Right hindlimb (tissue), 1 donor: ENCODE data around the gene MYO18A.
"Not testable (repeated sequence)": the region's sequence is repeated elsewhere in the genome, so short reads cannot be mapped to it uniquely, and the experiment has no call there.

ENCODE experiments used
- DNase-seq: peaks from one replicate; pipeline ENCODE4 v3.0.0-alpha.2; 2018

Gene MYO18A

DNA sequence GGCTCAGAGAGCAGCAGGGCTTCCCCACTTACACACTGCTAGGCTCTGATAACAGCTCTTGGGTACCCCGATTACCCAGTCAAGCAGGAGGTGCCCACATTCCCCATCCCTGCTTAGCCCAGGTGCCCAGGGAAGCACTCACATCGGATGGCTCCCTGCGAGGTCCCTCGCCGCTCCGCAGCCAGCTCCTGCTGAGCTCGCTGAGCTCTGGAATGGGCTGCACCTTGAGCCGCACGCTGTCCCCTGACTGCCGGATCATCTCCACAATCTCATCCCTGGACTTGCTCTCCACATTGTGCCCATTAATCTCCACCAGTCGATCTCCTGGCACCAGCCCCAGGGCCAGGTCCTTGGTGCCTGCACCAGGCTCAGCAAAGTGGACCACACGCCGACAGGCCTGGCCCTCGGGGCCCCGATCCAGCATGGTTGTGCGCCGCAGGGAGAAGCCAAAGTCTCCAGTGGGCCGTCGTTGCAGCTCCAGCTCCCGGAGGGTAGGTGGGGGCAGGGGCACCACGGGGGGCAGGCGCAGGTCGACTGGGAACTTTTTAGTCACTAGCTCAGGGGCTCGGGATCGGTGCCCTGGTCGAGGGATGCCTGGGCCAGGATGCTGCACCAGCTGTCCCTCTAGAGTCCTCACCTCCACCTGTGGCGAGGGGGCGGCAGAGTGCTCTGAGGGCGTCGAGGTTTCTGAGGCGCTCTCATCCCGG is 14.2 kb downstream of the MYO18A start:
- DNase-seq = no peak

DNA sequence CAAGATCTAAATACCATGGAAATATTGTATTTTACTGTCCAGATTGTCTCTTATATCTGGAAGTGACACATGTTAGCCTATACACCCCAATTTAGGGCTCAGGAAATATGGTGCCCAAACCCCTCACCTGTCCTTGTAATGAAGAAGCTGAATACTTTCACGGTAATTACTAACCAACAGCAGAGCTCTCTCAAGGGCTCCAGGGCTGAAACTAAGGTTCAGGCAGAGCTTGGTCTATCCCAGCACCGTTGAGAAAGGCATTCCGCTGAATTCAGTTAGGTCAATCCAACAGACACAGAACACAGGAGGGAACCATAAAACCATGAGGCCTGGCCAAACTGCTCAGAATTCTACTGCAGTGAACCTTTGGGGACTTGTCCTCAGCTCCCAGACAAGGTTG is 14.9 kb downstream of the MYO18A start:
- DNase-seq = no peak

DNA sequence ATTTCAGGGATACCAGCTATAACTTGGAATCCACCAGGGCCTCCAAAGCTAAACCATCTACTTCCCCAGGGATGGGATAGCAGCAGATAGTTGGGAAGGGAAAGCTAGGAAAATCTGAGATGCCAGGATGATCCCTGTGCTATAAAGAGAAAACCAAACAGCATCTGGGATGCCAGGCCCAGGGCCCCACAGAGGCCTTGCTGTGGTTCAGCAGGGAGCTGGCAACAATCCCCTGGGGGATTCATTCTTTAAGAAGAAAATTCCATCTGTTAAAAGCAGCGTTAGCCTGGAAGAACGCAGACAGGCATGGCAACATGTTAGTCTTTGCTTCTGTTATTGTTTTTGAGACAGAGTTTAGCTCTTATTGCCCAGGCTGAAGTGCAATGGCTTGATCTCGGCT is 16.6 kb downstream of the MYO18A start:
- DNase-seq = no peak

DNA sequence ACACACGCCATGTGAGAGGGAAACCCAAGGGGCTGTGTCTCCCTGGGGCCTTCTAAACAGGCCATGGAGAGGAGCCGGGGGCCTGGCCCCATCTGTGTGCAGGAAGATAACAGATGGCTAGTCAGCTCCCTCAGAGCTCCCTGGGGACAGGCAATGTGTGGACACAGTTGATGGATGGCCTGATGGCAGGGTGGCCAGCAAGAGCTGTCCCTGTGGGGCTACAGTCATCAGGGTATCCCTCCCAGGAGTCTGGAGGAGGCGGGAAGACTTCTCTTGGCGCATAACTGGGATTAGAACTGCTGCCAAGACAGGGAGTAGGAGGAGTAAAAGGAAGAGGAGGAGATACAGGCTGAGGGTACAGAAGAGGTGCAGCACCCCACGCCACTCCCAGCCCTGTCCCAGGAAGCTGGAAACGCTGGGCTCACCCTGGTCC is 17.3 kb downstream of the MYO18A start:
- no peak for DNase-seq

DNA sequence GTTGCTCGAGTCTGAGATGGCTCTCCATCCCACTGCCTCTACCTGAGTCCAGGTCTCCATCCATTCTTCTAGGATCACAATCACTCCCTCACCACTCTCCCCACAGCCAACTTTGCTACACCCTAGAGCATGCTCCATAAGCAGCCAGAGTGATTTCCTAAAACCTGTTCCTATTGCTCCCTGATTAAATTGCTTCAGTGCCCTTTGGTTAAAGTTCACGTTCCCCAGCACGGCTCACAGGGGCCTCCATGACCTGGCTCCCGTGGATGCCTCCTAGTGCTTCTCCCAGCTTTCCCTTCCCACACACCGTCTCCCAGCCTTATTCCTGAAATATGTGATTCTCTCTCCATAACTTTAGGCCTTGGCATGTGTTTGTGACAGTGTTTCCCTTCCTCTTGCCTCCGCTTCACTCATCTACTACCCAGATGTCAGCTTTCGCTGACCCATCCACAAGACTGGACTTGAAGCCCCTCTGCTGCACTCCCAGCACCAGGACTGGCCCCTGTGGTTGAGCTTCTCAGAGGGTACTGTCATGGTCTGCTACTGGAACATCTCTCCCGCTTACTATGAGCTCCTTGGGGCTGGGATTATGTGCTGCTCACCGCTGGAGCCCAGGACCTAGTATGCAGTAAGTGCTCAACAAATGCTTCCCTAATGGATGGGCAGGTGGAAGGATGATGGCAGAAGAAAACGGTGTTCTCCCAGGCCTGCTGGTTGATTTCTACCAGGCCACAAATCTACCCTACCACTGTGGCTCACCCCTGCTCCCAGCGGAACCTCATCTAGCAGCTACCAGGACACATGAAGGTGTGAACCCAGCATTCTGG is 17.9 kb downstream of the MYO18A start:
- DNase-seq = no peak

DNA sequence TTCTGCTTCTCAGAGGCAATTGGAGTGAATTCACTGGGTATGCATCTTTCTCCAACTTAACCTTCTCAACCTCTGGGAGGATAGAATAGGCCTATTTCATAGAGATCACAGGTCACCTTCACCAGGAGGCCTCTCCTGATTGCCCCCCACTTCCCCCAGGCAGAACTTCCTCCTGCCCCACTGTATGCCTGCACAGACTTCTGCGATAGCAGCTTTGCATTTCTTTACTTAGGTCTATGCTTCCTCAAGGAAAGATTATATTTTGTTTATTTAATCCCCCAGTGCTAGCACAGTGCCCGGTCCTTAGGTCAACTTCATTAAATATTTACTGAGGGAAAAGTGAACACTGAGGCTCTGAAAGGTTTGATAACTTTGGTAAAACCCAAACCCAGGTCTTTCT is 19.9 kb downstream of the MYO18A start:
- DNase-seq = no peak

DNA sequence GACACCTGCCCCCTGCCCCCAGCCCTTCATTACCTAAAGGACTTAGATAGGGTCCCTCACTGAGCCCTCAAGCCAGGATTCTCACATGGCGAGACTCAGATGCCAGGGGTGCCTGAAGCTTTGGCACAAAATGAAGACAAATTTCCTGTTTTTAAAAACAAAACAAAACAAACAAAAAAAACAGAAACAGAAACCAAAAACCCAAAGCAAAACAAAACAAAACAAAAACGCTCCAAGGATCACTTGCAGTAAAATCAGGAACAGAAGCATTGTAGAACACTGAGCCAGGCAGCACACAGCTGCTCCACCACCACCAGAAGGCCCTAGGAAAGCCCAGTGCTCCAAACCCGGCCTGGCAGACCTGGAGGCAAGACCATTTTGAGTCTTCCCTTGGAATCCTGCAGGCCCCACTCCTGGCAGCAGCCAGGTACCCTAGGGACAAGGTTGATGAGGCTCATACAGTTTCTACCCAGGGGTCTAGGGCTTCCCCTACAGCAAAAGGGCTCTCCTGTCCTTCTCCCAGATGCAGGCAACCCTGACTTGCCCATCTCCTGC is 20.8 kb downstream of the MYO18A start:
- DNase-seq = no peak

DNA sequence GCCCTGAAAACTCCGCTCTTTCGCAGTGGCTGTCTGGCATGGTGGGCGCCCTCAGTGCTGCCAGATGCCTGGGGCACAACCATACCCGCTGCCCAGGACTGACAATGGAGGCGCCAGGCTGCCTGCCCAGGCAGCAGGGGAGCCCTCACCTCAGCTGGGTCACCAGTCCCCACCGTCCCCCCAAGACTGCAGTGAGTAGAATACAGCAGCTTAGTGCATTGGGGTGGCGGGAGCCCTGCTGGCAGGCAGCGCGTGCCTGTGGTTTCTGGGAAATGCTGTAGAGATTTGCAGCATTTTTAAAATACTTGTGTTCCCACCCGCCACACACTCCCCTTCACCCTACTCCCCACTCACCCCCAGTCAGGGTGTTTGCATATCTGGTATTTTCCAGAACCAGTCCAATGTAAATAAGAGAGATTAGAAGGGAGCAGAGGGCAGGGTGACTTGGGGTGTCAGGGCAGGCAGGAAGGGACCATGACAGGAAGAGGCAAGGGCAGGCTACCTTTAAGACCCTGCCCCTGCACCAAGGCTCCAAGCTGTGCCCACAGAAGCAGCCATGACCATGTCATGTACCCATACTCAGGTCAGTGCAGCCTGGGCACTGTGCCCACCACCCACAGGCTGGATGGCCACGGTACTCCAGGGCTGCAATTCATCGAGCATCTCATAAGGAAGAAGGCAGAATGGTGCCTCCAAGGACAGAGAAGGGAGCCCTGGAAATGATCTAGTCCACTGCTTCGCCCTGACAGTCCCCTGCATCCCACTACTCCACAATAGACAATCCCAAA is 21.5 kb downstream of the MYO18A start:
- DNase-seq = no peak

DNA sequence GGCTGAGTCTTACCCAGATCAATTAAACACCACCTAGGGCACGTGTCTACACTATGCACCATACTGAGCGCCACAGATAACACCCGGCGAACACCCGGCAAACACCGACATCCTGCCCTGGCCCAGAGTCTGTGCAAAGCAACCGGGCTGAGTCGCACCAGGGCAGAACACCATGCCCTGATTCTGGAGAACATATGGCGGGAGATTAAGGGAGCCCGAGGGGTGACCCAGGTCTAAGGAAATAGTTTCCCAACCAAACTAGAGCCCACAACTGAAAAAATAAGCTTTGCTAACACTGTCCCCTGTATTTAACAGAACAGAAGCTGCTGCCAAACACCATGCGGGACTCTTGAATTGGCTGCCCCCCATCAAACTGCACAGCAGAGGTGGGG is 22.1 kb downstream of the MYO18A start:
- DNase-seq = no peak

DNA sequence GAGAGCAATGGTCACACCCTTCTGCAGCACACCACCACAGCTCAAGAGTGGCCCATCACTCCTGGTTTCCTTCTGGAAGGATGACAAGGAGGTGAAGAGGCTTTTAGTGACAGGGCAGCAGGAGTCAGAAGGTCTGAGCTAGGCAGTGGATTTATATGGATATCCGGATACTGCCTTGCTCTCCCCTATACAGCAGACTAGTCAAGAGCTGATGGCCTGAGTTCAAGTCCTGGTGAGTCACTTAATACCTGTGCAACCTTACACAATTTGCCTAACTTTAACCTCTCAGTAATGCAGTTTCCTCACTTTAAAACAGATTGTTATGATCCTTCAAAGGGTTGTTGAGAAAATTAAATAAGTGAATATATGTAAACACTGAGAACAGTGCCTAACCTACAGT is 22.9 kb downstream of the MYO18A start:
- DNase-seq = no peak

DNA sequence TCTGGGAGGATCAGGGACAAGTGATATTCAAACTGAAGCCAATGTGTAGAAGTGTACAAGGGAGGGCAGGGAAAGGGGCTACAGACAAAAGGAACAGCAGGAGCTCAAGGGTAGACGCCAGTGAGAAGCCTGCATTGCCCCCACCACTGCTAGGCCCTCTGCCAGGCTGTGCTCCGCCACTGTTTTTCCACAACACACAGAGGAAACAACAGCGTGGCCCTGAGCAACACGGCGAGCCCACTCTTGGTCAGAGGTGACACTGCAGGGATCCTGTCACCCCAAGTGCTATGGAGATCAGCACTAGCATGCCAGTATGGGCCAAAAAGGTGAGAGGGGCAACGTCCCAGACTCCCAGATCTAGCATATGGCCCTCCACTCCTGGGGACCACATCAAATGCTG is 23.4 kb downstream of the MYO18A start:
- no peak for DNase-seq

DNA sequence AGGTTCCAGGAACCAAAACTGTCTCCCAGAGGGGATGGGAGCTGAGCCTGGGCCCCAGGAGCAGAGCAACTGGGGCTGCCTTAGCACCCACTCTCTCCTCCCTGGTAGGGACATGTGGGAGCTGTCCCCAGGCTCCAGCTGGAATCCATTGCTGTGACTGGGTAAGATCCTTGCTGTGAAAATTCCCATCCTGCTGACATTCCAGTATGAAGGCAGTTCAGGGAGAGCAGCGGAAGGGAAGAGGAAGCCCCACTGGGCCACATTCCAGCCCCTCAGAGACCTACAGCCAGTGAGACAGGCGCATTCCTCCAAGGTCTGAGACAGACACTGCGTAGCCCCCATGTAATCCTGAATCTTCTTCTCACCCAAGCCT is 24.2 kb downstream of the MYO18A start:
- DNase-seq = no peak

DNA sequence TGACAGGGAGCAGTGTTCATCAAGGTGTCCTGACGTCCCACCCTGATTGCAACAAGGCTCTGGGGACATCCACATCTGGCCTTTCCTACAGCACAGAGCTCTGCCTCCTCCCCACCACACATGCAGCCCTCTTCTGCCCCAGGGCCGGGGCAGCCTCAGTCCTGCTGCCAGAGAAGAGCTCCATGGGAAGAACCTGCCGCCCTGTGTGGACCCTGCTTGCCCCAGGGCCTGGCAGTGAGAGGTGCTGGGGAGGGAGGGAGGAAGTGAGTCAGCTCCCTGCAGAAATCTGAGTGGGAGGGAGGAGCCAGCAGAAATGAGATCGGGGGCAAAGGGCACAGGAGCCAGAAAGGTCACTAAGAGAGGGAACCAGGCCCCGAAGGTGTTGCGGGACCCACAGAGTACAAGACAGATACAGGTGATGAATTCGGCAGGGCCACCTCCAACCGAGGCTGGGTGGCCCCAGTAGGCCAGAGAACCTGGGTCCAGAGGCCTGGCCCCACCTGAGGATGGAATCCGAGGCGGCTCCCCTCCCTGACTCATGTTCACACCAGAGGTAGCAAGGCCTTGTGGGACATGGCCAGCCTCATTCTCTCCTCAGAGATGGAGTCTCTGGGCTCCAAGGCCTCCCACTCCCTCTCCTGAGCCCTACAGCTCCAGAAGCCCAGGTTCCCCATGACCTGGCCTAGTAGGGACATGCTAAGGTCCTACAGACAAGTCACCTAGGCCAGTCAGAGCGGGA is 24.8 kb downstream of the MYO18A start:
- DNase-seq = no peak

DNA sequence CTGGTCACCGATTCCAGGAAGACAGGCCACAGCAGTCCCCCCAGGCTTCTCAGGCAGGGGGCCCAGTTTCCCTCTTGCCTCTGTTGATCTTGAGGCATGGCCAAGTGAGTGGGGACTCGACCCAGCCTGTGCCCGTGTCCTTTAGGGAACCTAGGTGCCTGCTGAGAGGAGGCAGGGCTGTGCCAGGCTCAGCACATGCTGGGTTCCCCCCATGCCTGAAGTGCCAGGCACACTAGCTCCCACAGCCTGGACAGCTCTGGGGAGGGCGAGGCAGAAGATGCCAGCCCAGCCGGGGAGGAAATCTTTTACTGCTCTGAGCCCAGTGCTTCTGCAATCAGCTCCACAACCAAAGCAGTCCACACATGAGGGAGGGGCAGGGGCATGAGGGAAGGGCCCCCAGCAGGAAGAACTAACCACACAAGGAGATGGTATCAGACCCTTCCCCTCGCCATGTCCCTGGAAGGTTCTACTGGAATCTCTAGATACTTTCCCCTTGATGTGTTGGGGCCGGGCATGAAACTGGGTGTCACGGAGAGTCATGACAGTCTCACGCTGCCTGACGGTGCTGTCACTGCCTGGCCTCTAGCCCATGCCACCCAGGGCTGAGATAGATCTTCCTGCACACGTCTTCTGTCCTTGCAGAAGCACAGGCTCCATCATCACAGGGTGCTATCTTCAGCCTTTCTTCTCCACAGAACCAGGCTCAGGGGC is 25.5 kb downstream of the MYO18A start:
- no peak for DNase-seq

DNA sequence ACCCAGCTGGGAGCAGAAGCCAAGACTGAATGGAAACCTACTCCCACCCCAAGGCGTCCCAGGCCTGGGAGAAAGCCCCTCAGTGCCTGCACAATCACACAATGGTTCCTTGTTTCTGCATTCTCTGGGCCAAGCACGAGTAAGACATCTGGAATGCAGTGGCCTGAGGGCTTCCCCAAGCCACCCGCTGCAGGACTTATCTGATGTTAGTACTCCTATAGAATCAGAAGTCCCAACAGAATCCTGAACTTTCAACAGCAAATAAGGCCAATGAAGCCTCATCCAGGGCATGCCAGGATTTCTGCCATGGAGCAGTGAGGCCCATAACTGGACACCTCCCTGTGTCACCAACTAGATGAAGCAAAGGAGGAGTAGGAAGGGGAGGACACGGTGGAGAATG is 28.6 kb downstream of the MYO18A start:
- DNase-seq = no peak

DNA sequence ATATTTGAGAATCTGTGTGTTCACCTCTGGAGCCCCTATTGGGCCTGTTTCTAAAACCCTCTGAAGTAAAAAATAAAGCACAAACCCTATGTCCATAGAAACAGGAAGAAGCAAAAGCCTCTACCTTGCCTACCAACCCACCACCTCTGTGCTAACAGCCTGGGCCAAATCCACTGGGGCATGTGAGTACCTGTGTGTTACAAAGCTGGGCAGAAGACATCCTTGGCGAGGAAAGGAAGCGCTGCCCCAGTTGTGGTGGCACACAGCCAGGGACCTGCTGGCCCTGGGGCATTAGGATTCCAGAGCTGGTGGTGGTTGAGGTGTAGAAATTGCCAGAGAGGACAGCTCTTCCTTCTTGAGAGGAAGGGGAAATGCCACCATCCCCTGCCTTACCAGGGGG is 30.0 kb downstream of the MYO18A start:
- no peak for DNase-seq

DNA sequence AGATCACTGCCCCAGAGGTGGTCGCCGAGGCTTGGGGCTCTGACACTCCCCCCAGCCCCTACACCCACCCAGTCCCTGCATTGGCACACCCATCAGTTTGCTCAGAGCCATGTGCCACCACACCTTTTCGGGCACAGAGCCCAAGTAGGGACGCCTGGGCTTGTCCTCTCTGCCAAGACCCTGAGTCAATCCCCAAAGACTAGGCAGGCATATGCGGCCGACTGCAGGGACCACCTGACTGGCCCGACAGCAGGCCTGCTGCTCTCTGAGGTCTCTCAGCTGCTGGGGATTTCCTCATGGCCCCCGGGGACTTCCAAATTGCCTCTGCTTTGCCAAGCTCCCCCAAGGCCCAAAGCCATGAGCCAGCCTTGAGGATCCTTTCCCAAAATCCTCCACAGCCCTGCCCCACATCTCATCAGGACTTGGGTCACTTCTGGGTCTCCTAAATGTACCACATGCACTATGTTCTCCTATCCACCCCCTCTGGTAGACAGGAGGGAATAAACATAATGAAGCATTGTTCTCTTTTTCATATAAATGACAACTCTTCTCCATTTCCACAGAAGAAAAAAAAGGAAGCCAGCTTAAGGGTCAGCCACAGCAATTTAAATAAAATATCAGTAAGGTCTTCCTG is 30.6 kb downstream of the MYO18A start:
- DNase-seq = peak; percentile 52

DNA sequence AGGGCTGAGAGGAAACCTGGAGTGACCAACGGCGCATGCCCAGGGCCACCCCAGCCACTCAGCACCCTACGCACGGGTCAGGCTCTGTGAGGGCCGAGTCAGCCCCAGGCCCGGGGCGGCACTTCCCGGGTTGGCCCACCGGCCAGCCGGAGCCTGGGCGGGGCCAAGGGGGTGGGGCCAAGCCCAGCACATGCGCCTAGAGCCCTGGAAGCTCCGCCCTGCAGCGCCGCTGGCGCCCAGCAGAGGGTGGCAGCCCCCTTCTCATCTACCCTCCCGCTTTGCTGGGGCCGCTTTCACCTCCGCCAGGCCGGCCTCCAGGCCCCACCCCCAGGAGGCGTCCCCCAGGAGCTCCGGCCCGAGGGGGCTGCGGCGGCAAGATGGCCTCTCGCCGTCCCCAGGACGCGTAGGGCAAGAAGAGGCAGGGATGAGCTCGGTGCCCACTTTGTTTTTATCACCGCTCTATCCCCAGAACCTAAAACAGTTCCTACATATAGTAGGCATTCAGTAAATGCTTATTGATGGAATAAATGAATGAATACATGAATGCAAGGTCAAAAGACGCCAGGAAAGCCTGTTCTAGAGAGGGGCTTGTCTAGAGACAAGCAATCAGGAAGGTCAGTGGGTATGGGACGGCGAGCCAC is 31.3 kb downstream of the MYO18A start:
- DNase-seq = peak; percentile 95

DNA sequence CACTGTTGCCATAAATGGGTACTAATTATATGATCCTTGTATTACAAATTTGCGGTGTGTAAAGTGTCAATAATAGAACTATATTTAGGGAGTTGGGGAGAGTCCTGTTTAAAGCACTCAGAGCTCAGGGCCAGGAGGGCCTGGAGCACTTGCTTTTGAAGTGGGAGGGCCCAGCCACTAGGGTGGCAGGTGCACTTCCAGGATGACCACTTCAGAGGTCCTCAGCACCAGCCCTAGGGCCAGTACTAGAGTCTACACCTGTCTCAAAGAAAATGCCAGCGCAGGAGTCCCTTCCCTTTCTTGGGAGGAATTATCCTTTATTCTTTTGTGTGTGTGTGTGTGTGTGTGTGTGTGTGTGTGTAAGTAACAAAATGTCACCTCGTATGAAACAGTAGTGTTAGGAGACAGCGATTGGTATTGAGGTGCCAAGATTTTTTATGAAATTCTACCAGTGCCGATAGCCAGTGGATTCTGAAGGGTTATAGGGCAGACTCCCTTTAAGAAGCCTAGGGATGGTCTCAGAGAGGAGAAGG is 31.9 kb downstream of the MYO18A start:
- DNase-seq = no peak

DNA sequence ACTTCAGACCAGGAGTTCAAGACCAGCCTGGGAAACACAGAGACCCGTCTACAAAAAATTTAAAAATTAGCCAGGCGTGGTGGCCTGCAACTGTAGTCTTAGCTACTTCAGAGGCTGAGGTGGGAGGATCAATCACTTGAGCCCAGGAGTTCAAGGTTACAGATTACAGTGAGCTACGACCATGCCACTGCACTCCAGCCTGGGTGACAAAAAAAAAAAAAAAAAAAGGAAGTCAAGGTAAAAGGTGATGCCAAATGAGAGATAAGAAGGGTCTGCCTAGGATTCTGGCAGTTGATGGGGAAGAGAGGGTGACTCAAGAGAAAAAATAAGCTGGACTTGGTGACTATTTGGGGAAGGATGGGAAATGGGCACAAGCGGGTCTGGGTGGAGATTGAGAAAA is 32.5 kb downstream of the MYO18A start:
- DNase-seq = no peak

DNA sequence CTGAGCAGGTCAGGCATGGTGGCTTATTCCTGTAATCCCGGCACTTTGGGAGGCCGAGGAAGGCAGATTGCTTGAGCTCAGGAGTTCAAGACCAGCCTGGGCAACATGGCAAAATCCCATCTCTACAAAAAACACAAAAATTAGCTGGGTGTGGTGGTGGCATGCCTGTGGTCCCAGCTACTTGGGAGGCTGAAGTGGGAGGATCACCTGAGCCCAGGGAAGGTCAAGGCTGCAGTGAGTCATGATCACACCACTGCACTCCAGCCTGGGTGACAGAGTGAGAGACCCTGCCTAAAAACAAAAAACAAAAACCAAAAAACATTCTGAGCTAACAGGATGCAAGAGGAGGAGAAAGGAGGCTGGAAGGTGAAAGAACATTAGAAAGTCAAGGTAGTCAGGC is 33.0 kb downstream of the MYO18A start:
- not testable (repeated sequence) for DNase-seq
